ENCODE measurements around the gene AFF3.
A peak's percentile ranks its signal among the peaks of the same experiment; 100 is the strongest.

AFF3 gene

DNA sequence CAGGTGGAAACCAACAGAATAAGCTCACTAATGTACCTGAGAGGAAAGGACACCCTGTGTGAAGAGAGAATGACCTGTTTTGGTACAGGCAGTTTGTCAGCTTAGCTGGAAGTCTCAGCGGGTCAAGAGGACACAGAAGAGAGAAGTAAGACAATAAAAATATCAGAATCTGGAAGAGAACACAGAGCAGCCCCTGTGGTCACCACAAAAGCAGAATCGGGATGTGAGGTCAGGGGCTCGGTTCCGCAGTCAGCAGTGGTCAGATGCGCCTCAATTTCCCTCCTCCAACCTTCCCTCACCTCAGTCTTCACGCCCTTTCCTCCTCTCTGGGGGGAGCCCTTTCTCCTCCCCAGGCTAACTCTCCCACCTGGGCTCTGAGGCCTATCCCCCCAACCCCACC lies 122.9 kb downstream of the AFF3 start:
- TF ChIP-seq TARDBP (IDR thresholded peaks at IDR 0.05) (no peak), FOXK2 (IDR thresholded peaks at IDR 0.05) (no peak), CTBP1 (IDR thresholded peaks at IDR 0.05; ENCODE audit: borderline replicate concordance) (no peak), FOXM1 (IDR thresholded peaks at IDR 0.05; ENCODE audit: borderline replicate concordance) (no peak), NFRKB (IDR thresholded peaks at IDR 0.05) (no peak), LEF1 (IDR thresholded peaks at IDR 0.05; ENCODE audit: borderline replicate concordance) (no peak), L3MBTL2 (conservative IDR thresholded peaks at IDR 0.05) (no peak), SP1 (IDR thresholded peaks at IDR 0.05) (no peak), FOXA1 (IDR thresholded peaks at IDR 0.05) (no peak)
- TF ChIP-seq, protein P1, sequence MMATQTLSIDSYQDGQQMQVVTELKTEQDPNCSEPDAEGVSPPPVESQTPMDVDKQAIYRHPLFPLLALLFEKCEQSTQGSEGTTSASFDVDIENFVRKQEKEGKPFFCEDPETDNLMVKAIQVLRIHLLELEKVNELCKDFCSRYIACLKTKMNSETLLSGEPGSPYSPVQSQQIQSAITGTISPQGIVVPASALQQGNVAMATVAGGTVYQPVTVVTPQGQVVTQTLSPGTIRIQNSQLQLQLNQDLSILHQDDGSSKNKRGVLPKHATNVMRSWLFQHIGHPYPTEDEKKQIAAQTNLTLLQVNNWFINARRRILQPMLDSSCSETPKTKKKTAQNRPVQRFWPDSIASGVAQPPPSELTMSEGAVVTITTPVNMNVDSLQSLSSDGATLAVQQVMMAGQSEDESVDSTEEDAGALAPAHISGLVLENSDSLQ (IDR thresholded peaks at IDR 0.05) = no peak
- no peak for DNase-seq (ENCODE audit: extremely low spot score)
- CTCF ChIA-PET = no interaction called here
- POLR2A ChIA-PET = no interaction called here

DNA sequence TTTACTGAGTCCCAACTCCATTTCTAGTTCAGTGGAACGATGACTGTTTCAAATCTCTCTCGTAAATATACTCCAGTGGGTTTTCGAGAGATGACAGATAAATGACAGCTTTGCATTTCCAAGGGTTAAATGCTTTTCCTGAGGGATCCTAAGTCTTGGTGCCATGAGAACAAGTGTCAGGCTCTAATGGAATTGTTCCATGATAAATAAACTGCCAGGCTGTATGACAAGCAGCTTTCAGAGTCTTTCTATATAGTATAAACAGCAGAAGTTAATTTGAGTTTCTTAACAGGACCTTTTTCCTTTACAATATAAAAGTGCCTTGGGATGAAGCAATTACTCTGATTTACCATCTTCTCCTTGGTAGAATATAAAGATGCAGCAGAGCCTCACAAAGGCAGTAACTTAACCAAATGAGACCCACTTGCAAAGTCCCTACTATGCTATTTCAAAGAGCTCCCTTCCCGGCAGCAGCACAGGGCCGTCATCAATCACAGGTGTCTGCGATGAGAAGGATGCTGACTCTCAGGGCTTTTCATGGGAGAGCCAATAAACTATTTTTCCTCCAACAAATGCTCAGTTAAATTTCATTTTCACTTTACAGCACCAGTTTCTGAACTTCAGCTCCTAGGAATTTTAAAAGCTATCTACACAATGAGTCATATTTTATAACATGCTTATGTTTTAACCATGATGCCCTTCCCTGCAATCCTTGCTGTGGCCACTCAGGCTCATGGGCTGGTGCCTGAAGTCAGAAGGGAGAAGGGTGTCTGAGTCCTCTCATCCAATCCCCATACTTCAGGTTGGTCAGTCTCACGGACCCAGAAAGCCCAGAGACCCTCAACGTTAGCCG lies 123.8 kb downstream of the AFF3 start:
- ChIA-PET POLR2A (interaction anchor here (0.8 to 1.4 kb wide), 2 partner anchors 10 to 14 kb away, joined by 3 to 4 read pairs; no protein-coding TSS in a partner anchor), CTCF (interaction anchor here (0.6 kb wide), 1 partner anchor 88 kb away, joined by 3 read pairs; no protein-coding TSS in a partner anchor)
- TF ChIP-seq, protein P1 (IDR thresholded peaks at IDR 0.05) = peak; percentile 61
- no peak for TF ChIP-seq TARDBP (IDR thresholded peaks at IDR 0.05)
- no peak for TF ChIP-seq FOXM1 (IDR thresholded peaks at IDR 0.05; ENCODE audit: borderline replicate concordance)
- DNase-seq (ENCODE audit: extremely low spot score) = no peak

DNA sequence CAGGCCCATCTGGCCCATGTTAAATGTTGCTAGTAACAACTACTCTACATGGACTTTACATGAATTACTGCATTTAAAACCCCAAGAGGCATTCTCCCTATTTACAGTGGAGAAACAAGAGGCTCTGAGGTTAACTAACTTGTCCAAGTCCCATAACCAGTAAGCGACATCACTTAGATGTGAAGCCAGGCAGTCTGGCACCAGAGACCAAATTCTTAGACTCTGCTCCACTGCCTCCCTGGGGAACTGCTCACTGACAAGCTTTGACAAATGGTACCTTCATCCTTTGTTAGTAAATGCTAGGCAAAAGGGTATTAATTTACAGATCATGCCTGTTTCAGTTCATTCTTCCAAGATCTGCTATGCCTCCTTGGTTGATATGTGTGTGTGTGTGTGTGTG lies 124.8 kb downstream of the AFF3 start:
- POLR2A ChIA-PET = interaction anchor here (0.8 to 1.4 kb wide), 2 partner anchors 9 to 13 kb away, joined by 3 to 4 read pairs; no protein-coding TSS in a partner anchor

DNA sequence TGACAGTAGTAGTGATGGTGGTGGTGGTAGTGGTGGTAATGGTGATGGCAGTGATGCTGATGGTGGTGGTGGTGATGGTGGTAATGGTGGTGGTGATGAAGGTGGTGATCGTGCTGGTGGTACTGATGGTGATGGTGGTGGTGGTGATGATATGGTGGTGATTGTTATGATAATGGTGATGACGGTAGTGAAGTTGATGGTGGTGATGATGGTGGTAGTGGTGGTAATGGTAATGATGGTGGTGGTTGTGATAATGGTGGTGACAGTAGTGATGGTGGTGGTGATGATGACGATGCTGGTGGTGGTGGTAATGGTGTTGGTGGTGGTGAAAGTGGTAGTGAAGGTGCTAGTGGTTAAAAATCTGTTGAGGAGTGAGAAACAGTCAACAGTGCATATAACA lies 125.6 kb downstream of the AFF3 start:
- ChIA-PET POLR2A (no interaction called here), CTCF (no interaction called here)
- TF ChIP-seq TARDBP (IDR thresholded peaks at IDR 0.05) (no peak), ARNT (IDR thresholded peaks at IDR 0.05) (no peak), FOXA1 (IDR thresholded peaks at IDR 0.05) (no peak), ZNF384 (IDR thresholded peaks at IDR 0.05) (no peak), LEF1 (IDR thresholded peaks at IDR 0.05; ENCODE audit: borderline replicate concordance) (no peak), ELF4 (IDR thresholded peaks at IDR 0.05) (no peak), SUZ12 (IDR thresholded peaks at IDR 0.05) (no peak), FOXK2 (IDR thresholded peaks at IDR 0.05) (no peak), CTBP1 (IDR thresholded peaks at IDR 0.05; ENCODE audit: borderline replicate concordance) (no peak), BHLHE40 (IDR thresholded peaks at IDR 0.05; ENCODE audit: borderline replicate concordance) (no peak), NFRKB (IDR thresholded peaks at IDR 0.05) (no peak), HDGF (IDR thresholded peaks at IDR 0.05; ENCODE audit: borderline replicate concordance) (no peak), SP1 (IDR thresholded peaks at IDR 0.05) (no peak)
- TF ChIP-seq, protein P1 (IDR thresholded peaks at IDR 0.05) = no peak
- DNase-seq (ENCODE audit: extremely low spot score) = no peak

More for the DNA sequence above, 124.8 kb downstream of the AFF3 start:
- CTCF ChIA-PET = interaction anchor here (0.5 kb wide), 1 partner anchor 273 kb away, joined by 3 read pairs; no protein-coding TSS in a partner anchor
- DNase-seq (ENCODE audit: extremely low spot score) = no peak
- no peak for TF ChIP-seq ZNF384 (IDR thresholded peaks at IDR 0.05)
- TF ChIP-seq, protein P1 (IDR thresholded peaks at IDR 0.05) = peak; percentile 58
- TF ChIP-seq FOXK2 (IDR thresholded peaks at IDR 0.05) = no peak

DNA sequence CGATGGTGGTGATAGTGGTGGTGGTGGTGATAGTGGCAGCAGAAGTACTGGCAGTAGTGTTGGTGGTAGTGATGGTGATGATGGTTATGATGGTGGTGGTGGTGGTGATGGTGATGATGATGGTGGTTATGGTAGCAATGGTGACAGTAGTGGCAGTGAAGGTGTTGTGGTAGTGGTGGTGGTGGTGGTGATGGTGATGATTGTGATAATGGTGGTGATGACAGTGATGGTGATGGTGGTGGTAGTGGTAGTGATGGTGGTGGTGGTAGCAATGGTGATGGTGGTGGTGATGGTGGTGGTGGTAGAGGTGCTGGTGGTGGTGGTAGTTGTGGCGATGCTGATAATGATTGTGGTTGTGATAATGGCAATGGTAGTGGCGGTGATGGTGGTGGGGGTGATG lies 126.5 kb downstream of the AFF3 start:
- ChIA-PET POLR2A (no interaction called here), CTCF (no interaction called here)
- DNase-seq (ENCODE audit: extremely low spot score) = no peak
- TF ChIP-seq L3MBTL2 (conservative IDR thresholded peaks at IDR 0.05) (no peak), HDGF (IDR thresholded peaks at IDR 0.05; ENCODE audit: borderline replicate concordance) (no peak), FOXA1 (IDR thresholded peaks at IDR 0.05) (no peak), FOXK2 (IDR thresholded peaks at IDR 0.05) (no peak), ZNF384 (IDR thresholded peaks at IDR 0.05) (no peak), ARNT (IDR thresholded peaks at IDR 0.05) (no peak), SP1 (IDR thresholded peaks at IDR 0.05) (no peak), ELF4 (IDR thresholded peaks at IDR 0.05) (no peak), FOXM1 (IDR thresholded peaks at IDR 0.05; ENCODE audit: borderline replicate concordance) (no peak), SUZ12 (IDR thresholded peaks at IDR 0.05) (no peak), TARDBP (IDR thresholded peaks at IDR 0.05) (no peak), NFRKB (IDR thresholded peaks at IDR 0.05) (no peak), LEF1 (IDR thresholded peaks at IDR 0.05; ENCODE audit: borderline replicate concordance) (no peak), BHLHE40 (IDR thresholded peaks at IDR 0.05; ENCODE audit: borderline replicate concordance) (no peak), CTBP1 (IDR thresholded peaks at IDR 0.05; ENCODE audit: borderline replicate concordance) (no peak)
- TF ChIP-seq, protein P1 (IDR thresholded peaks at IDR 0.05) = no peak

Measured in HEK293T (cell line).